GM12865 (cell line): ENCODE data around the gene NOTCH2.
A peak's percentile ranks its signal among the peaks of the same experiment; 100 is the strongest.

Experiments
- DNase-seq: peaks from one replicate; pipeline ENCODE4 v3.0.0; 2010; ENCODE audit warnings: low read depth
- H3K4me3 ChIP-seq: 2 replicates; pipeline ENCODE4 v1.5.1; 2011; ENCODE audit warnings: mild to moderate bottlenecking, low read depth, low read length, control low read depth
- CTCF ChIP-seq: IDR thresholded peaks from 2 replicates; pipeline ENCODE4 v1.5.1; 2011; ENCODE audit warnings: low read length, control low read depth, low read depth, inconsistent platforms; ENCODE audit not compliant: insufficient read depth; ENCODE audit errors: missing control alignments

The NOTCH2 gene

GRCh38 chr1:119954476-119955422, 114.7 kb downstream of the NOTCH2 start:
- peak; percentile 8 for DNase-seq
- no peak overlapping the region for H3K4me3 ChIP-seq
- TF ChIP-seq CTCF, result no peak

GRCh38 chr1:119953266-119953998, 116.0 kb downstream of the NOTCH2 start:
- no peak overlapping the region for H3K4me3 ChIP-seq
- DNase-seq, result no peak
- no peak for TF ChIP-seq CTCF

- no peak for TF ChIP-seq CTCF
- no peak for DNase-seq
- no peak overlapping the region for H3K4me3 ChIP-seq
Measured at GRCh38 chr1:119952496-119952895, 117.0 kb downstream of the NOTCH2 start.

GRCh38 chr1:119948342-119949214, 120.9 kb downstream of the NOTCH2 start:
- peak; percentile 81 for DNase-seq
- no peak overlapping the region for H3K4me3 ChIP-seq
- TF ChIP-seq CTCF, result peak; percentile 89

- TF ChIP-seq CTCF, result no peak
- no peak overlapping the region for H3K4me3 ChIP-seq
Measured at GRCh38 chr1:119947468-119947867, 122.0 kb downstream of the NOTCH2 start.

GRCh38 chr1:119946724-119947123, 122.7 kb downstream of the NOTCH2 start:
- no peak for TF ChIP-seq CTCF
- DNase-seq, result no peak
- no peak overlapping the region for H3K4me3 ChIP-seq

More at GRCh38 chr1:119947468-119947867, 122.0 kb downstream of the NOTCH2 start:
- DNase-seq, result no peak
